Subcutaneous abdominal adipose tissue (tissue), 5 donors: ENCODE measurements around the gene RGS9BP.
"Not testable (repeated sequence)": the region's sequence is repeated elsewhere in the genome, so short reads cannot be mapped to it uniquely, and the experiment has no call there.

Experiments
- H3K27ac ChIP-seq: one replicate; pipeline ENCODE4 v1.7.0; 2013; ENCODE audit warnings: low read depth, mild to moderate bottlenecking, inconsistent platforms, low read length, moderate library complexity
- H3K27me3 ChIP-seq, 5 donors: one replicate each; pipeline ENCODE4 v1.7.0; 2013; ENCODE audit warnings: low read length in 5 of 5, inconsistent platforms in 1 of 5; ENCODE audit not compliant: control insufficient read depth in 5 of 5, insufficient read depth in 4 of 5
- H3K36me3 ChIP-seq, 5 donors: one replicate each; pipeline ENCODE4 v1.7.0; 2013; ENCODE audit warnings: low read length in 5 of 5; ENCODE audit not compliant: control insufficient read depth in 5 of 5, insufficient read depth in 5 of 5
- H3K4me1 ChIP-seq, 5 donors: one replicate each; pipeline ENCODE4 v1.7.0; 2013; ENCODE audit warnings: low read length in 5 of 5, mild to moderate bottlenecking in 3 of 5, moderate library complexity in 1 of 5; ENCODE audit not compliant: control insufficient read depth in 5 of 5, insufficient read depth in 5 of 5
- H3K4me3 ChIP-seq, 5 donors: one replicate each; pipeline ENCODE4 v1.7.0; 2013; ENCODE audit warnings: low read length in 5 of 5, low read depth in 1 of 5
- H3K9ac ChIP-seq, 5 donors: one replicate each; pipeline ENCODE4 v1.7.0; 2013; ENCODE audit warnings: low read length in 5 of 5, mild to moderate bottlenecking in 4 of 5, moderate library complexity in 3 of 5
- H3K9me3 ChIP-seq, 5 donors: one replicate each; pipeline ENCODE4 v1.7.0; 2013; ENCODE audit warnings: low read length in 5 of 5; ENCODE audit not compliant: control insufficient read depth in 5 of 5
- donor health status: healthy.
- donor health status: healthy.
- donor health status: healthy.
- donor health status: healthy.
- donor health status: healthy.

RGS9BP gene

GRCh38 chr19:32692727-32693061 is 17.0 kb downstream of the RGS9BP start:
- Histone ChIP-seq H3K27ac (peak overlapping the region; percentile 30), H3K4me1 (peaks cover 9 to 58% (median 54%) of the 10 kb centered on the region in 5 donors), H3K36me3 (no peaks in the 10 kb centered on the region)

GRCh38 chr19:32693151-32694108 is 17.8 kb downstream of the RGS9BP start:
- not testable (repeated sequence) for H3K27ac ChIP-seq
- H3K4me3 ChIP-seq, result peak overlapping the region; percentile 75 to 91 (median 80)

More at GRCh38 chr19:32692727-32693061, 17.0 kb downstream of the RGS9BP start:
- no peaks in the 10 kb centered on the region for H3K27me3 ChIP-seq
- H3K9me3 ChIP-seq, result no peaks in the 10 kb centered on the region
- H3K9ac ChIP-seq, result peak overlapping the region; percentile 73 to 93 (median 83)
- H3K4me3 ChIP-seq, result peak overlapping the region; percentile 75 to 91 (median 80)

GRCh38 chr19:32694316-32694715 is 18.7 kb downstream of the RGS9BP start:
- Histone ChIP-seq H3K4me1 (peaks cover 9 to 58% (median 54%) of the 10 kb centered on the region in 5 donors), H3K4me3 (peak overlapping the region in 2 of 5 donors; percentile 22 to 27), H3K9ac (peak overlapping the region in 2 of 5 donors; percentile 16 to 35)
- not testable (repeated sequence) for H3K36me3 ChIP-seq, H3K27me3 ChIP-seq, H3K27ac ChIP-seq, H3K9me3 ChIP-seq

More at GRCh38 chr19:32693151-32694108, 17.8 kb downstream of the RGS9BP start:
- H3K36me3 ChIP-seq, H3K27me3 ChIP-seq, H3K9me3 ChIP-seq: not testable (repeated sequence)
- peaks cover 9 to 58% (median 54%) of the 10 kb centered on the region in 5 donors for H3K4me1 ChIP-seq
- H3K9ac ChIP-seq, result peak overlapping the region in 3 of 5 donors; percentile 83 to 93 (median 88)

- not testable (repeated sequence) for H3K9me3 ChIP-seq, H3K27me3 ChIP-seq, H3K9ac ChIP-seq, H3K27ac ChIP-seq, H3K4me3 ChIP-seq
- H3K36me3 ChIP-seq, result peaks cover 3 to 13% (median 4%) of the 10 kb centered on the region in 5 donors
- H3K4me1 ChIP-seq, result peaks cover 9 to 58% (median 54%) of the 10 kb centered on the region in 5 donors
Observed at GRCh38 chr19:32694851-32695250, 19.2 kb downstream of the RGS9BP start.

- not testable (repeated sequence) for H3K4me3 ChIP-seq, H3K9me3 ChIP-seq, H3K27me3 ChIP-seq, H3K9ac ChIP-seq, H3K27ac ChIP-seq
- Histone ChIP-seq H3K36me3 (peaks cover 3 to 17% (median 4%) of the 10 kb centered on the region in 5 donors), H3K4me1 (peaks cover 9 to 58% (median 54%) of the 10 kb centered on the region in 5 donors)
Observed at GRCh38 chr19:32695506-32695905, 19.9 kb downstream of the RGS9BP start.

- not testable (repeated sequence) for H3K4me3 ChIP-seq, H3K9ac ChIP-seq, H3K9me3 ChIP-seq, H3K27me3 ChIP-seq
- peaks cover 3 to 17% (median 4%) of the 10 kb centered on the region in 5 donors for H3K36me3 ChIP-seq
- H3K4me1 ChIP-seq, result peaks cover 5 to 49% (median 47%) of the 10 kb centered on the region in 5 donors
- peak overlapping the region; percentile 30 for H3K27ac ChIP-seq
Observed at GRCh38 chr19:32696771-32697170, 21.1 kb downstream of the RGS9BP start.

GRCh38 chr19:32700129-32700528 is 24.5 kb downstream of the RGS9BP start:
- peaks cover 3 to 19% (median 4%) of the 10 kb centered on the region in 5 donors for H3K36me3 ChIP-seq
- H3K27ac ChIP-seq, H3K27me3 ChIP-seq, H3K9ac ChIP-seq, H3K4me3 ChIP-seq: not testable (repeated sequence)
- H3K9me3 ChIP-seq, result peaks cover 0 to 15% (median 4%) of the 10 kb centered on the region in 5 donors
- peaks cover 2 to 20% (median 20%) of the 10 kb centered on the region in 5 donors for H3K4me1 ChIP-seq

GRCh38 chr19:32702010-32702409 is 26.4 kb downstream of the RGS9BP start:
- Histone ChIP-seq H3K4me3 (no peak overlapping the region), H3K9me3 (peaks cover 0 to 15% (median 4%) of the 10 kb centered on the region in 5 donors), H3K36me3 (peaks cover 3 to 19% (median 4%) of the 10 kb centered on the region in 5 donors), H3K27ac (no peak overlapping the region), H3K27me3 (no peaks in the 10 kb centered on the region), H3K4me1 (peaks cover 0 to 3% (median 2%) of the 10 kb centered on the region in 5 donors), H3K9ac (no peak overlapping the region)

- Histone ChIP-seq H3K36me3 (peaks cover 0 to 13% (median under 1%) of the 10 kb centered on the region in 5 donors), H3K9me3 (peaks cover 0 to 15% (median 4%) of the 10 kb centered on the region in 5 donors)
- not testable (repeated sequence) for H3K27me3 ChIP-seq, H3K4me1 ChIP-seq, H3K27ac ChIP-seq, H3K9ac ChIP-seq, H3K4me3 ChIP-seq
Observed at GRCh38 chr19:32704006-32704405, 28.4 kb downstream of the RGS9BP start.

GRCh38 chr19:32708457-32708856 is 32.8 kb downstream of the RGS9BP start:
- peaks cover 0 to 3% (median 0%) of the 10 kb centered on the region in 5 donors for H3K4me1 ChIP-seq
- no peak overlapping the region for H3K4me3 ChIP-seq
- H3K27me3 ChIP-seq, result no peaks in the 10 kb centered on the region
- H3K9me3 ChIP-seq, result peaks cover 0 to 12% (median 4%) of the 10 kb centered on the region in 5 donors
- H3K27ac ChIP-seq, result no peak overlapping the region
- H3K9ac ChIP-seq, result no peak overlapping the region
- peaks cover 7 to 30% (median 12%) of the 10 kb centered on the region in 5 donors for H3K36me3 ChIP-seq
